Keratinocyte (primary cell): ENCODE data around the gene ATP12A. TPM values are rescaled to one million over a fixed set of nuclear protein-coding genes. Genes with fewer than 3 reads are reported as not detected.

Source experiments
- DNase-seq: peaks from one replicate; pipeline ENCODE4 v3.0.0-alpha.2; 2011; ENCODE audit warnings: low read depth, missing footprints, low spot score
- FAIRE-seq: peaks from 2 replicates; lab custom pipeline; 2011; peaks lifted over from hg19 to GRCh38; lab: Jason Lieb, UNC
- H2AFZ ChIP-seq: 2 replicates; pipeline ENCODE4 v1.6.0; 2012; ENCODE audit warnings: low read length, control low read depth, inconsistent platforms; ENCODE audit not compliant: control insufficient read depth
- H3K27ac ChIP-seq: 2 replicates; pipeline ENCODE4 v1.5.1; 2011; ENCODE audit warnings: low read length; ENCODE audit not compliant: control insufficient read depth, insufficient read depth
- H3K27me3 ChIP-seq: 3 replicates; pipeline ENCODE4 v1.6.0; 2011; ENCODE audit warnings: low read length; ENCODE audit not compliant: control insufficient read depth, insufficient read depth; ENCODE audit errors: extremely low read depth
- H3K36me3 ChIP-seq, 2 experiments: 2 replicates in 1 of 2; 3 replicates in 1 of 2; pipeline ENCODE4 v1.5.1; 2011; ENCODE audit warnings: low read length in 2 of 2, mild to moderate bottlenecking in 1 of 2; ENCODE audit not compliant: control insufficient read depth in 2 of 2, insufficient read depth in 2 of 2; ENCODE audit errors: extremely low read depth in 1 of 2
- H3K4me1 ChIP-seq: 3 replicates; pipeline ENCODE4 v1.5.1; 2011; ENCODE audit warnings: low read length; ENCODE audit not compliant: control insufficient read depth, insufficient read depth; ENCODE audit errors: extremely low read depth
- H3K4me2 ChIP-seq: 3 replicates; pipeline ENCODE4 v1.6.0; 2011; ENCODE audit warnings: low read depth, low read length; ENCODE audit not compliant: control insufficient read depth, insufficient read depth; ENCODE audit errors: extremely low read depth
- H3K4me3 ChIP-seq, 3 experiments: fragments of 200-600 bp in 1 of 3; sonication (generic) in 1 of 3; 2 replicates in 2 of 3; 3 replicates in 1 of 3; pipeline ENCODE4 v1.5.1; 2011 to 2016; ENCODE audit warnings: low read length in 3 of 3, mild to moderate bottlenecking in 3 of 3, control low read depth in 2 of 3, inconsistent platforms in 1 of 3, low read depth in 1 of 3, mixed read lengths in 1 of 3, mixed run types in 1 of 3, moderate library complexity in 1 of 3; ENCODE audit not compliant: control insufficient read depth in 2 of 3, insufficient read depth in 2 of 3; ENCODE audit errors: extremely low read depth in 1 of 3
- H3K79me2 ChIP-seq: 2 replicates; pipeline ENCODE4 v1.6.0; 2012; ENCODE audit warnings: low read length; ENCODE audit not compliant: control insufficient read depth, insufficient read depth
- H3K9ac ChIP-seq: 3 replicates; pipeline ENCODE4 v1.6.0; 2011; ENCODE audit warnings: low read length; ENCODE audit not compliant: control insufficient read depth, insufficient read depth; ENCODE audit errors: extremely low read depth
- H3K9me1 ChIP-seq: 3 replicates; pipeline ENCODE4 v1.6.0; 2011; ENCODE audit warnings: low read length; ENCODE audit not compliant: control insufficient read depth, insufficient read depth; ENCODE audit errors: extremely low read depth
- H3K9me3 ChIP-seq: 2 replicates; pipeline ENCODE4 v1.5.1; 2012; ENCODE audit warnings: low read depth, low read length; ENCODE audit not compliant: control insufficient read depth
- H4K20me1 ChIP-seq: 3 replicates; pipeline ENCODE4 v1.6.0; 2011; ENCODE audit warnings: low read length; ENCODE audit not compliant: control insufficient read depth, insufficient read depth; ENCODE audit errors: extremely low read depth
- EZH2 ChIP-seq: IDR thresholded peaks from one replicate; pipeline ENCODE4 v1.6.1; 2012; ENCODE audit warnings: inconsistent platforms, mild to moderate bottlenecking, low read length, moderate library complexity
- dilution Hi-C: fragments of 300-500 bp; cut with MboI; formaldehyde crosslinking; loops from one replicate; pipeline ENCODE4 v1.7.0; 2020; ENCODE audit warnings: low sequenced_read_pairs; ENCODE audit not compliant: extremely low pct_ligation_motif_present
- polyA plus RNA-seq, 5 experiments: library from polyadenylated mRNA; depleted of rRNA in 3 of 5; stranded (reverse) in 3 of 5; stranded (forward) in 1 of 5; unstranded in 1 of 5; fragments of >200 nt; gene quantifications; 1 replicate in 1 of 5; 2 replicates in 3 of 5; 3 replicates in 1 of 5; pipeline versions ENCODE4 v1.2.1 to v1.2.3, GENCODE V29; 2011 to 2012; ENCODE audit warnings: missing spikeins in 2 of 5, low read depth in 1 of 5, low replicate concordance in 1 of 5
- TF ChIP-seq, protein P1 (sequence below), 3 experiments: IDR thresholded peaks in 1 of 3; conservative IDR thresholded peaks in 1 of 3; optimal IDR thresholded peaks in 1 of 3; 2 replicates in 2 of 3; 3 replicates in 1 of 3; pipeline versions ENCODE3 to v1.5.1; 2011; ENCODE audit warnings: low read length in 3 of 3, mild to moderate bottlenecking in 3 of 3, moderate library complexity in 2 of 3, control low read depth in 1 of 3, inconsistent platforms in 1 of 3; ENCODE audit not compliant: insufficient read depth in 2 of 3; ENCODE audit errors: extremely low read depth in 1 of 3

ATP12A gene
- polyA plus RNA-seq, 1 donor (not counting 4 experiments of a cell fraction or from before 2014, with no cell fraction given): 0.79 TPM

DNA sequence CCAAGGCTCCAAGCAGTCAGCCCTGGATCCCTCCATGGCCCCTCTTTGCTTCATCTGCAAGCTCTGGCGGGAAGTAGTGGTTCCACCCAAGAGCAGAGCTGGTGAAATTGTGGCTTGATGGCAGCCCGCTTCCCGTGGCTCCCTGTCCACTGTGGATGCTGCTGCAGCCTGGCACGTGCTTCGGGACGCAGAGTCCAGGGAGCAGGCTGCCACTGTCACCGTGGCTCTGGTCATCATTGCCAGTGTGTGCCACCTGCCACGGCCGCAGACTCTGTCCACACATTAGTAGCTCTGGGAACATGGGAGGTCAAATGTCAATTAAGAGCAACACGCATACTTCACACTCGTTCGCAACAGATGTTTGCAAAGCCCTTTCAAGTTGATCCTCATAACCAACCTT is 43.0 kb downstream of the ATP12A start:
- dilution Hi-C loops: no loop called here
- Histone ChIP-seq H3K4me2 (no peak overlapping the region), H3K9me1 (no peaks in the 10 kb centered on the region), H3K4me1 (no peaks in the 10 kb centered on the region), H4K20me1 (no peaks in the 10 kb centered on the region), H3K4me3 (no peak overlapping the region), H3K9me3 (no peaks in the 10 kb centered on the region), H3K9ac (no peak overlapping the region), H2AFZ (no peak overlapping the region), H3K79me2 (no peaks in the 10 kb centered on the region), H3K27me3 (peaks cover 7% of the 10 kb centered on the region), H3K36me3 (no peaks in the 10 kb centered on the region), H3K27ac (no peak overlapping the region)
- FAIRE-seq: no peak
- TF ChIP-seq, protein P1, sequence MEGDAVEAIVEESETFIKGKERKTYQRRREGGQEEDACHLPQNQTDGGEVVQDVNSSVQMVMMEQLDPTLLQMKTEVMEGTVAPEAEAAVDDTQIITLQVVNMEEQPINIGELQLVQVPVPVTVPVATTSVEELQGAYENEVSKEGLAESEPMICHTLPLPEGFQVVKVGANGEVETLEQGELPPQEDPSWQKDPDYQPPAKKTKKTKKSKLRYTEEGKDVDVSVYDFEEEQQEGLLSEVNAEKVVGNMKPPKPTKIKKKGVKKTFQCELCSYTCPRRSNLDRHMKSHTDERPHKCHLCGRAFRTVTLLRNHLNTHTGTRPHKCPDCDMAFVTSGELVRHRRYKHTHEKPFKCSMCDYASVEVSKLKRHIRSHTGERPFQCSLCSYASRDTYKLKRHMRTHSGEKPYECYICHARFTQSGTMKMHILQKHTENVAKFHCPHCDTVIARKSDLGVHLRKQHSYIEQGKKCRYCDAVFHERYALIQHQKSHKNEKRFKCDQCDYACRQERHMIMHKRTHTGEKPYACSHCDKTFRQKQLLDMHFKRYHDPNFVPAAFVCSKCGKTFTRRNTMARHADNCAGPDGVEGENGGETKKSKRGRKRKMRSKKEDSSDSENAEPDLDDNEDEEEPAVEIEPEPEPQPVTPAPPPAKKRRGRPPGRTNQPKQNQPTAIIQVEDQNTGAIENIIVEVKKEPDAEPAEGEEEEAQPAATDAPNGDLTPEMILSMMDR (optimal IDR thresholded peaks at IDR 0.05 in 1 of 3, IDR thresholded peaks at IDR 0.05 in 1 of 3, conservative IDR thresholded peaks at IDR 0.05 in 1 of 3; ENCODE audit: extremely low read depth in 1 of 3, insufficient read depth in 2 of 3, low read length in 3 of 3): no peak
- TF ChIP-seq EZH2: no peak
- DNase-seq: no peak

DNA sequence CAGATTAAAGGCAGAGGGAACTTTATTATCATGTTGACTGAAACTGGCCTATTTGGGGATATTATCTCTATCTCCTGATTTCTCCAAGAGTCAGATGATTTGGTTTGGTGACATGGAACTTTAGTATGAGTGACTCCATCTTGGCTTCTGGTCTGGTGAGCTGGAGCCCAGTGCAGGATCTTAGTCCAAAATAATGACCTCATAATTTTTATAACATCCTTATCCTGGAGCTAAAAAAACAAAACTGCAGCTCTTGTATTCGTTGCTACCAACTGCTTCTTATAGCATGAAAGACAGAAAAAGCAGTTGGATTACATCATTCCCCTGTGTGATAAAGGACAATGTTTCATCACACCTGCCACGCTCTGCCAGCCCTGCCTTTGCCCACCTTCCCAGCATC is 44.5 kb downstream of the ATP12A start:
- dilution Hi-C loops: no loop called here
- no peaks in the 10 kb centered on the region for H4K20me1 ChIP-seq
- H3K9ac ChIP-seq: no peak overlapping the region
- peaks cover 6% of the 10 kb centered on the region for H3K27me3 ChIP-seq
- FAIRE-seq (no peak), DNase-seq (no peak)
- H3K9me3 ChIP-seq: no peaks in the 10 kb centered on the region
- H3K36me3 ChIP-seq: no peaks in the 10 kb centered on the region
- no peak overlapping the region for H3K27ac ChIP-seq
- TF ChIP-seq EZH2: no peak
- TF ChIP-seq, protein P1 (optimal IDR thresholded peaks at IDR 0.05 in 1 of 3, IDR thresholded peaks at IDR 0.05 in 1 of 3, conservative IDR thresholded peaks at IDR 0.05 in 1 of 3; ENCODE audit: extremely low read depth in 1 of 3, insufficient read depth in 2 of 3, low read length in 3 of 3): no peak
- no peak overlapping the region for H3K4me3 ChIP-seq
- no peak overlapping the region for H2AFZ ChIP-seq
- H3K4me2 ChIP-seq: no peak overlapping the region
- no peaks in the 10 kb centered on the region for H3K4me1 ChIP-seq
- H3K79me2 ChIP-seq: no peaks in the 10 kb centered on the region
- no peaks in the 10 kb centered on the region for H3K9me1 ChIP-seq
